ENCODE measurements around the gene PPIL1. TPM values are rescaled to one million over a fixed set of nuclear protein-coding genes. Genes with fewer than 3 reads are reported as not detected.

PPIL1 gene
- polyA plus RNA-seq, 2 of the 4 experiments (the other 2 are of a cell fraction) = 42.6 to 60.0 TPM

DNA sequence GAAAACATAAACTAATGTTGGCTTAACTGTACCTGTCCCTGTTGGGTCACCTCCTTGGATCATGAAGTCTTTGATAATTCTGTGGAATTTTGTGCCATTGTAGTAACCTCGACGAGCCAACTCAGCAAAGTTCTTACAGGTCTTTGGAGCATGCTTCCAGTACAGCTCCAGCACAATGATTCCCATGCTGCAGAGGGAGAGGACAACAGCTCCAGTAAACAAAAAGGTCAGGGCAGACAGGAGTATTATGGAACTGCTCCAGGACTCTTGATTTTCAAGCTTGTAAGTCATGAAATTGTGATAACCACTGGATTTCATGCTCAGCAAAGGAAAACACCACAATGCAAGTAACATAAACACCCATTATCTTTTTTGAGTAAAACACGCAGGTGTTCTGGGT is 2.9 kb downstream of the PPIL1 start:
- ChIA-PET CTCF (no interaction called here), POLR2A (no interaction called here)
- H3K4me1 ChIP-seq = peaks cover 9% of the 10 kb centered on the region; the same call in 2 of the 3 replicates
- ATAC-seq = no peak
- WGBS (ENCODE audit: missing lambda C conversion rate) = 95% methylated on average over 3 of the region's 3 CpGs
- TF ChIP-seq HOXB5 (CRISPR knock-in tag; IDR thresholded peaks at IDR 0.05) (no peak), MAZ (IDR thresholded peaks at IDR 0.05; ENCODE audit: borderline replicate concordance, low read depth, low read length) (no peak), NFE2L2 (conservative IDR thresholded peaks at IDR 0.05; ENCODE audit: low read length) (no peak), KDM1A (IDR thresholded peaks at IDR 0.05; ENCODE audit: low read depth) (no peak), NR3C1 (IDR thresholded peaks at IDR 0.05) (no peak), CBX2 (IDR thresholded peaks at IDR 0.05; ENCODE audit: borderline replicate concordance, low read depth) (no peak), ZC3H11A (IDR thresholded peaks at IDR 0.05) (no peak)
- TF ChIP-seq, protein P1, sequence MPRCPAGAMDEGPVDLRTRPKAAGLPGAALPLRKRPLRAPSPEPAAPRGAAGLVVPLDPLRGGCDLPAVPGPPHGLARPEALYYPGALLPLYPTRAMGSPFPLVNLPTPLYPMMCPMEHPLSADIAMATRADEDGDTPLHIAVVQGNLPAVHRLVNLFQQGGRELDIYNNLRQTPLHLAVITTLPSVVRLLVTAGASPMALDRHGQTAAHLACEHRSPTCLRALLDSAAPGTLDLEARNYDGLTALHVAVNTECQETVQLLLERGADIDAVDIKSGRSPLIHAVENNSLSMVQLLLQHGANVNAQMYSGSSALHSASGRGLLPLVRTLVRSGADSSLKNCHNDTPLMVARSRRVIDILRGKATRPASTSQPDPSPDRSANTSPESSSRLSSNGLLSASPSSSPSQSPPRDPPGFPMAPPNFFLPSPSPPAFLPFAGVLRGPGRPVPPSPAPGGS (IDR thresholded peaks at IDR 0.05) = no peak
- TF ChIP-seq, protein P2, sequence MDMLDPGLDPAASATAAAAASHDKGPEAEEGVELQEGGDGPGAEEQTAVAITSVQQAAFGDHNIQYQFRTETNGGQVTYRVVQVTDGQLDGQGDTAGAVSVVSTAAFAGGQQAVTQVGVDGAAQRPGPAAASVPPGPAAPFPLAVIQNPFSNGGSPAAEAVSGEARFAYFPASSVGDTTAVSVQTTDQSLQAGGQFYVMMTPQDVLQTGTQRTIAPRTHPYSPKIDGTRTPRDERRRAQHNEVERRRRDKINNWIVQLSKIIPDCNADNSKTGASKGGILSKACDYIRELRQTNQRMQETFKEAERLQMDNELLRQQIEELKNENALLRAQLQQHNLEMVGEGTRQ (IDR thresholded peaks at IDR 0.05) = no peak
- H3K4me2 ChIP-seq = no peak overlapping the region
- DNase-seq (ENCODE audit: low read depth in 1 of 2, low spot score in 1 of 2) = no peak
- no peak for FAIRE-seq
- no peak overlapping the region for H3K4me3 ChIP-seq
- no peak overlapping the region for H3K27ac ChIP-seq
- H3K9me3 ChIP-seq = no peaks in the 10 kb centered on the region

DNA sequence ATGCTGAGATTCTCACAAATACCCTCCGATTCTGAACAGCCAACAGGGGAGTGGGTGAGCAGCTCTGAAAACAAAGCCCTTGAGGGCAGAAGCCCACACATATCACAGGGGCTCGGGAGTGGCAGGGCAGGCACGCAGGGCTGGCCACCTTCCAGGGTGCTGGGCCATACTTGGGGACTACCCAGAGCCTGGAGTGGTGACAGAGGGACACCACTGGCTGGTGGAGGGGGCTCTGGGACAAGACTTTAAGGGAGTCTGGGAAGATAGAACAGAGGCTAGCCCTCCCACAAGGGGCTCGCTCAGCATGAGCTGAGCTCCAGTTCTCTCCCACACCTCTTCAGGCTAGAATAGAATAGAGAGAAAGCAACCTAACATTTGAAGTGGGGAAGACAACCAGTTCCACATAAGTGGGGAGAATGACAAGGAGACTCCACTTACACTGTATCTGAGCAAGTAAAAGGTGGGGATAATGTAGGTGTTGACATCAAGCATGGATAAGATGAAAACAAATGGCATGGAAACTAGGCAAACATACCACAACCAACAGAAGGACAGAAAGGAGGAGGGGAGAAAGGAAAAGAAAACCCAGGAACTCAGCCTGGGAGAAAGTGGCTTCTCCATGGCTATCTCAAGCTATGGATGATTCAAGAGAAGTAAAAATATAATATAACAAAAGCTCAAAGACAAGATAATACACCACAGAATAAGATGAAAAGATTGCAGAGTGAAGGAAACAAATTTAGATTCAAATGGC is 7.0 kb downstream of the PPIL1 start:
- ChIA-PET CTCF (interaction anchor here (0.6 to 1.1 kb wide), 3 partner anchors 15 to 188 kb away, joined by 3 to 4 read pairs (median 4); no protein-coding TSS in a partner anchor), POLR2A (no interaction called here)
- TF ChIP-seq, protein P1 (IDR thresholded peaks at IDR 0.05) = no peak
- TF ChIP-seq JUN (IDR thresholded peaks at IDR 0.05) (no peak), NFE2L2 (conservative IDR thresholded peaks at IDR 0.05; ENCODE audit: low read length) (no peak), KDM5A (IDR thresholded peaks at IDR 0.05) (no peak), FOSB (CRISPR knock-in tag; IDR thresholded peaks at IDR 0.05) (no peak), ZSCAN20 (CRISPR knock-in tag; IDR thresholded peaks at IDR 0.05) (no peak), SREBF2 (IDR thresholded peaks at IDR 0.05) (no peak), FOSL2 (IDR thresholded peaks at IDR 0.05) (no peak), FOSL2 (CRISPR knock-in tag; IDR thresholded peaks at IDR 0.05) (no peak), POLR2A (IDR thresholded peaks at IDR 0.05; ENCODE audit: low read length) (no peak), NPAS2 (CRISPR knock-in tag; IDR thresholded peaks at IDR 0.05; ENCODE audit: borderline replicate concordance) (no peak), FOXS1 (CRISPR knock-in tag; IDR thresholded peaks at IDR 0.05) (no peak), HOXB13 (CRISPR knock-in tag; IDR thresholded peaks at IDR 0.05; ENCODE audit: low read depth) (no peak), RCOR1 (IDR thresholded peaks at IDR 0.05; ENCODE audit: low read depth, low read length) (no peak), EHF (CRISPR knock-in tag; IDR thresholded peaks at IDR 0.05) (no peak), JUNB (IDR thresholded peaks at IDR 0.05) (no peak), EHMT2 (IDR thresholded peaks at IDR 0.05; ENCODE audit: low read depth) (no peak), RARB (CRISPR knock-in tag; IDR thresholded peaks at IDR 0.05) (no peak), CHD2 (IDR thresholded peaks at IDR 0.05; ENCODE audit: low read length, partially characterized antibody) (no peak)
- TF ChIP-seq, protein P3, sequence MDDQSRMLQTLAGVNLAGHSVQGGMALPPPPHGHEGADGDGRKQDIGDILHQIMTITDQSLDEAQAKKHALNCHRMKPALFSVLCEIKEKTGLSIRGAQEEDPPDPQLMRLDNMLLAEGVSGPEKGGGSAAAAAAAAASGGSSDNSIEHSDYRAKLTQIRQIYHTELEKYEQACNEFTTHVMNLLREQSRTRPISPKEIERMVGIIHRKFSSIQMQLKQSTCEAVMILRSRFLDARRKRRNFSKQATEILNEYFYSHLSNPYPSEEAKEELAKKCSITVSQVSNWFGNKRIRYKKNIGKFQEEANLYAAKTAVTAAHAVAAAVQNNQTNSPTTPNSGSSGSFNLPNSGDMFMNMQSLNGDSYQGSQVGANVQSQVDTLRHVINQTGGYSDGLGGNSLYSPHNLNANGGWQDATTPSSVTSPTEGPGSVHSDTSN (IDR thresholded peaks at IDR 0.05) = no peak
- TF ChIP-seq, protein P4, sequence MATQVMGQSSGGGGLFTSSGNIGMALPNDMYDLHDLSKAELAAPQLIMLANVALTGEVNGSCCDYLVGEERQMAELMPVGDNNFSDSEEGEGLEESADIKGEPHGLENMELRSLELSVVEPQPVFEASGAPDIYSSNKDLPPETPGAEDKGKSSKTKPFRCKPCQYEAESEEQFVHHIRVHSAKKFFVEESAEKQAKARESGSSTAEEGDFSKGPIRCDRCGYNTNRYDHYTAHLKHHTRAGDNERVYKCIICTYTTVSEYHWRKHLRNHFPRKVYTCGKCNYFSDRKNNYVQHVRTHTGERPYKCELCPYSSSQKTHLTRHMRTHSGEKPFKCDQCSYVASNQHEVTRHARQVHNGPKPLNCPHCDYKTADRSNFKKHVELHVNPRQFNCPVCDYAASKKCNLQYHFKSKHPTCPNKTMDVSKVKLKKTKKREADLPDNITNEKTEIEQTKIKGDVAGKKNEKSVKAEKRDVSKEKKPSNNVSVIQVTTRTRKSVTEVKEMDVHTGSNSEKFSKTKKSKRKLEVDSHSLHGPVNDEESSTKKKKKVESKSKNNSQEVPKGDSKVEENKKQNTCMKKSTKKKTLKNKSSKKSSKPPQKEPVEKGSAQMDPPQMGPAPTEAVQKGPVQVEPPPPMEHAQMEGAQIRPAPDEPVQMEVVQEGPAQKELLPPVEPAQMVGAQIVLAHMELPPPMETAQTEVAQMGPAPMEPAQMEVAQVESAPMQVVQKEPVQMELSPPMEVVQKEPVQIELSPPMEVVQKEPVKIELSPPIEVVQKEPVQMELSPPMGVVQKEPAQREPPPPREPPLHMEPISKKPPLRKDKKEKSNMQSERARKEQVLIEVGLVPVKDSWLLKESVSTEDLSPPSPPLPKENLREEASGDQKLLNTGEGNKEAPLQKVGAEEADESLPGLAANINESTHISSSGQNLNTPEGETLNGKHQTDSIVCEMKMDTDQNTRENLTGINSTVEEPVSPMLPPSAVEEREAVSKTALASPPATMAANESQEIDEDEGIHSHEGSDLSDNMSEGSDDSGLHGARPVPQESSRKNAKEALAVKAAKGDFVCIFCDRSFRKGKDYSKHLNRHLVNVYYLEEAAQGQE (IDR thresholded peaks at IDR 0.05) = no peak
- no peak overlapping the region for H3K4me3 ChIP-seq
- 84% methylated on average over 2 of the region's 4 CpGs for WGBS (ENCODE audit: missing lambda C conversion rate)
- H3K27ac ChIP-seq = no peak overlapping the region
- ATAC-seq (no peak), FAIRE-seq (no peak), DNase-seq (ENCODE audit: low read depth in 1 of 2, low spot score in 1 of 2) (no peak)
- no peak overlapping the region for H3K4me2 ChIP-seq
- no peaks in the 10 kb centered on the region for H3K9me3 ChIP-seq
- no peaks in the 10 kb centered on the region for H3K4me1 ChIP-seq

All from A549 (cell line).